Measurements from ENCODE around the gene DGCR8. TPM values are rescaled to one million over a fixed set of nuclear protein-coding genes. Genes with fewer than 3 reads are reported as not detected.

DGCR8 gene
- polyA plus RNA-seq, 1 experiment, result 21.3 TPM

DNA sequence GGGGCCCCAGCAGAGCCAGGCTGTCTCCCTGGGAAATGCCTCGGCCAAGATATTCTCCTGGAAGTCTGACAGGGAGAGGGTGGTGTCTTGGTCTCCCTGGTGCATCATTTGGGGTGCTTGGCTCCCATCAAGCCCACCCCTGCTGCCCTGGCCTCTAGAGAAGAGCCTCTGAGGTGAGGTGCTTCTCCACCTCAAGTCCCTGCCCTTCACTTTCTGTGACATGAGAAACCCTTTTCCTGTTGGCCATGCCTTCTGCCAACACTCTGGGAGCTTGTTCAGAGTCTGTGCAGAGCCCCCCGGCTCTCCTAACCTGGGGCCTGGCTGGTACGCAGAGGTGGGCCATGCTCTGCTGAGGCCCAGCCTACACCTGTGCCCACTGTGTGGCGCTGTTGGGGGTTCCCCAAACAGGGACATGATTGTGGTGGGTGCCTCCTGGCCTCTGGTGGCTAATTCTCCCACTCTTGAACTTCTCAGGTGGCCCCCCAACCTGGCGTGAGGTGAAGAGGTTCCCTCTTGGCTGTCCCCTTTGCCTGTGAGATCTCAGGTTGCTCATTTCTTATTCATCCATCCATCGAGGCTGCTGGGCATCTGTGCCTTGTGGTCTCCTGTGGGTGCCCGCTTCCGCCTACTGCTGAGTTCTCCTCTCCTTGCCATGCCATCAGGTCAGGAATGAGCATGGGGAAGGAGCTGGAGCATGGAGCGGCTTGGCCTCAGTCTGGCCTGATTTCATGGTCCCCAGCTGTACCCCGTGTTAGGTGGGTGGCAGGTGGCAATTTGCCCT, 19.2 kb upstream of the DGCR8 start:
- TF ChIP-seq CTCF (IDR thresholded peaks at IDR 0.05; ENCODE audit: insufficient read depth, low read depth, low read length), result no peak
- no peak for DNase-seq (ENCODE audit: low read depth)
- Histone ChIP-seq H3K4me3 (ENCODE audit: low read depth, low read length) (no peak overlapping the region), H3K36me3 (ENCODE audit: control insufficient read depth, insufficient read depth, low read length) (peaks cover 27% of the 10 kb centered on the region), H3K27me3 (ENCODE audit: control insufficient read depth, insufficient read depth, low read length) (no peaks in the 10 kb centered on the region)
- ChIA-PET POLR2A (no interaction called here), CTCF (interaction anchor here (0.6 kb wide), 1 partner anchor 225 kb away, joined by 3 read pairs; no protein-coding TSS in a partner anchor)

DNA sequence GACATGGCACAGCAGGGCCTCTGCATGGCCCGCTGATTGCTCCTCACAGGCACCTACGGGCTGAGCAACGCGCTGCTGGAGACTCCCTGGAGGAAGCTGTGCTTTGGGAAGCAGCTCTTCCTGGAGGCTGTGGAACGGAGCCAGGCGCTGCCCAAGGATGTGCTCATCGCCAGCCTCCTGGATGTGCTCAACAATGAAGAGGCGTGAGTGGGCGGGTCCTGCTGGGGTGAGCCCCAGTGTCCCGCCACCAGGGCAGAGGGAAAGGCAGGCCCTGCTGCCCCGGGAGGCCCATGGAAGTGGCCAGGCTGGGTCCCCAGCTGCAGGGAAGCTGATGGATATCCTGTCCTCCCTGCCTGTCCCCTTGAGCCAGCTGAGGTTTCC, 18.6 kb upstream of the DGCR8 start:
- peaks cover 29% of the 10 kb centered on the region for H3K36me3 ChIP-seq (ENCODE audit: control insufficient read depth, insufficient read depth, low read length)
- CTCF ChIA-PET, result interaction anchor here (0.6 to 1.4 kb wide), 2 partner anchors 10 to 225 kb away, joined by 3 to 4 read pairs; no protein-coding TSS in a partner anchor
- POLR2A ChIA-PET, result no interaction called here
- TF ChIP-seq CTCF (IDR thresholded peaks at IDR 0.05; ENCODE audit: insufficient read depth, low read depth, low read length), result no peak
- no peak for DNase-seq (ENCODE audit: low read depth)
- no peak overlapping the region for H3K4me3 ChIP-seq (ENCODE audit: low read depth, low read length)
- no peaks in the 10 kb centered on the region for H3K27me3 ChIP-seq (ENCODE audit: control insufficient read depth, insufficient read depth, low read length)

DNA sequence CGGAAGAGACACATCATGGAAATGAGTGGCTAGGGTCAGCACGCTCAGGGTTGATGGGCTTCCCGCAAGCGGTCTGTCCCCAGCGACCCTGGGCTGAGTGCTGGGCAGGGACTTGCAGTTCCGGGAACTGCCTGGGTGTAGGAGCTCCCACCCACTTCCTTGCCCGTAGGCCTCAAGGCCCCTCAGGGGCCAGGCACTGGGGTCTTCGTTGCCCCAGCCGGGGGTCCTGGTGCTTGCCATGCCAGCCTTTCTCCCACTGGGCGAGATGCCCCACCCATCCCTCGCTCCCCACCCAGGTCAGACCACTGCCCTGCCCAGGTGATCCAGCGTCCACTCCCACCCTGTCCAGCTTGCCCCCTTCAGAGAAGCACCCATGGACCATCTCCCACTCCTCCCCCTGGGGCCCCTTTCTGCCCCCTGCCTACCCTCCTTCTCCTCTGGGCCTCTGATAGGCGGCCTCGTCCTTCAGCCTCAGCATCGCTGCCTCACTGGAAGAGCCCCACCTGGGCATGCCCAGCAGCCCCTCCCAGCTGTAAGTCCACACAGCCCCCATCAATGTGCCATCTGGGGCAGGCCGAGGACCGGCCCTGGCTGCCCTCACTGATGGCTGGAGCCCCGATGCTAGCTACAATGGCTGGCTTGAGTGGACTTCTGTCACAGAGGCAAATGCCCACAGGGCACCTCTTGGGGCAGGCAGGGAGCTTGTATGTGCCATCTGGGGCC, 17.8 kb upstream of the DGCR8 start:
- no peak for TF ChIP-seq CTCF (IDR thresholded peaks at IDR 0.05; ENCODE audit: insufficient read depth, low read depth, low read length)
- CTCF ChIA-PET, result interaction anchor here (0.6 to 1.4 kb wide), 2 partner anchors 9 to 108 kb away, joined by 3 to 4 read pairs; no protein-coding TSS in a partner anchor
- DNase-seq (ENCODE audit: low read depth), result no peak
- Histone ChIP-seq H3K4me3 (ENCODE audit: low read depth, low read length) (no peak overlapping the region), H3K36me3 (ENCODE audit: control insufficient read depth, insufficient read depth, low read length) (peaks cover 29% of the 10 kb centered on the region), H3K27me3 (ENCODE audit: control insufficient read depth, insufficient read depth, low read length) (no peaks in the 10 kb centered on the region)
- POLR2A ChIA-PET, result no interaction called here

GRCh38 chr22:20062766-20063083, 17.3 kb upstream of the DGCR8 start:
- DNase-seq (ENCODE audit: low read depth), result no peak
- no peak for TF ChIP-seq CTCF (IDR thresholded peaks at IDR 0.05; ENCODE audit: insufficient read depth, low read depth, low read length)
- POLR2A ChIA-PET, result no interaction called here

More at GRCh38 chr22:20062766-20063083, 17.3 kb upstream of the DGCR8 start:
- Histone ChIP-seq H3K4me3 (ENCODE audit: low read depth, low read length) (no peak overlapping the region), H3K36me3 (ENCODE audit: control insufficient read depth, insufficient read depth, low read length) (peaks cover 29% of the 10 kb centered on the region), H3K27me3 (ENCODE audit: control insufficient read depth, insufficient read depth, low read length) (no peaks in the 10 kb centered on the region)
- CTCF ChIA-PET, result interaction anchor here (1.4 kb wide), 1 partner anchor 9 kb away, joined by 4 read pairs; no protein-coding TSS in a partner anchor

All from BJ (cell line).